Activated CD8-positive, alpha-beta T cell treated with anti-CD3 and anti-CD28 coated beads, Interleukin-2, amount 10 ng/mL, durations not matched to agents 7 days and 5 days (primary cell): ENCODE results near the gene FYCO1. TPM values are rescaled to one million over a fixed set of nuclear protein-coding genes. Genes with fewer than 3 reads are reported as not detected.

ENCODE experiments used
- ATAC-seq: fragments of 150-1000 bp; cut with Tn5 transposase; one replicate; pipeline ENCODE4 v1.10.0; 2021; ENCODE audit warnings: moderate library complexity
- CTCF ChIA-PET: fragments of 350-600 bp; sonication (Branson Sonifier 250); formaldehyde crosslinking; loops from one replicate; lab custom pipeline; 2021; ENCODE audit warnings: antibody characterized with exemption; lab: Charles Lee
- POLR2A ChIA-PET: fragments of 350-600 bp; sonication (Branson Sonifier 250); formaldehyde crosslinking; loops from one replicate; lab custom pipeline; 2021; ENCODE audit warnings: antibody characterized with exemption; lab: Charles Lee
- DNase-seq: peaks from one replicate; pipeline ENCODE4 v3.0.0-alpha.2; 2020
- H3K27ac Mint-ChIP-seq: one replicate; pipeline ENCODE4 v1.8.0; 2021; ENCODE audit warnings: mild to moderate bottlenecking, mixed read lengths
- H3K27me3 Mint-ChIP-seq: one replicate; pipeline ENCODE4 v1.8.0; 2021; ENCODE audit warnings: low read depth, mixed read lengths
- H3K36me3 Mint-ChIP-seq: one replicate; pipeline ENCODE4 v1.8.0; 2021; ENCODE audit warnings: low read depth, mixed read lengths
- H3K4me1 Mint-ChIP-seq: one replicate; pipeline ENCODE4 v1.8.0; 2021; ENCODE audit warnings: low read depth, mixed read lengths
- H3K4me3 Mint-ChIP-seq: one replicate; pipeline ENCODE4 v1.8.0; 2021; ENCODE audit warnings: mild to moderate bottlenecking, mixed read lengths
- H3K9me3 Mint-ChIP-seq: one replicate; pipeline ENCODE4 v1.8.0; 2022; ENCODE audit warnings: mixed read lengths; ENCODE audit not compliant: insufficient read depth
- total RNA-seq, 2 experiments: library from RNA; stranded (reverse); gene quantifications; one replicate each; pipeline ENCODE4 v1.2.3, GENCODE V29; 2021

Gene FYCO1
- total RNA-seq, 2 experiments from 2014 or later, result 16.6 to 19.5 TPM

- CTCF ChIA-PET, result interaction anchor here (1.0 kb wide), 1 partner anchor 208 kb away, joined by 4 read pairs; no protein-coding TSS in a partner anchor
- DNase-seq, result no peak
- Mint-ChIP-seq H3K27me3 (peaks cover 68% of the 10 kb centered on the region), H3K4me3 (no peak overlapping the region), H3K4me1 (peaks cover 33% of the 10 kb centered on the region), H3K36me3 (no peaks in the 10 kb centered on the region), H3K27ac (no peak overlapping the region), H3K9me3 (peaks cover 6% of the 10 kb centered on the region)
- POLR2A ChIA-PET, result interaction anchor here (0.6 kb wide), 1 partner anchor 1160 kb away, joined by 3 read pairs; no protein-coding TSS in a partner anchor
- ATAC-seq, result no peak
Observed at GRCh38 chr3:45868213-45868612, 127.4 kb downstream of the FYCO1 start.

Other genes starting within 250 kb of the FYCO1 start
- not detected for gene SLC6A20, start 199.3 kb downstream of the FYCO1 start, total RNA-seq
- 1 to 10 TPM; 5.1 to 6.7 TPM for gene LZTFL1, start 153.7 kb downstream of the FYCO1 start, total RNA-seq
- gene CCR9, start 109.3 kb downstream of the FYCO1 start, total RNA-seq, result under 1 TPM in 1 of 2 experiments, not detected in 1; 0.08 TPM
- 10 to 100 TPM; 26.5 to 27.6 TPM for gene CXCR6, start 52.4 kb downstream of the FYCO1 start, total RNA-seq
- not detected for gene XCR1, start 31.7 kb upstream of the FYCO1 start, total RNA-seq
- gene CCR1, start 212.5 kb upstream of the FYCO1 start, total RNA-seq, result 10 to 100 TPM; 41.4 to 41.5 TPM
- gene CCR3, start 246.6 kb upstream of the FYCO1 start, total RNA-seq, result under 1 TPM; 0.34 to 0.37 TPM